ENCODE data around the gene PRKCA. TPM values are rescaled to one million over a fixed set of nuclear protein-coding genes. Genes with fewer than 3 reads are reported as not detected.

Gene PRKCA
- total RNA-seq, 3 donors from 2014 or later: 5.1 to 10.5 (median 6.6) TPM

DNA sequence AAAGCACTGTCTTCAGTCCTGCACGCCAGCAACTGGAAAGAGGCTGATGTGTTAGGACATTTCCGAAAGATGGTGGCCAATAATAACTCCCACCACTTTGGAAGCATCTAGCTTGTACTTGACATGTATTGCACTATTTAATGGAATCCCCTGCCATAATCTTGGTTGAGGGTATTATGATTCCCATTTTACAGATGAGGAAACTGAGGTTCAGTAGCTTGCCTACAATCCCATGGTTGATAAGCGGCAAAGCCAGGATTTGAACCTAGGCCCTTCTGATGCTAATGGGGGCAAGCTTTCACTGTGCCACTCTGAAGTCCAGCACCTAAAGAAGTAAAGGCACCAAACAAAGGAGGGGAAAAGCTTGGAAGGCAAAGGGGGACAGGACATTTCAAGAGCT lies 540.5 kb downstream of the PRKCA start:
- no peaks in the 10 kb centered on the region for H3K4me1 ChIP-seq
- TF ChIP-seq, protein P1, sequence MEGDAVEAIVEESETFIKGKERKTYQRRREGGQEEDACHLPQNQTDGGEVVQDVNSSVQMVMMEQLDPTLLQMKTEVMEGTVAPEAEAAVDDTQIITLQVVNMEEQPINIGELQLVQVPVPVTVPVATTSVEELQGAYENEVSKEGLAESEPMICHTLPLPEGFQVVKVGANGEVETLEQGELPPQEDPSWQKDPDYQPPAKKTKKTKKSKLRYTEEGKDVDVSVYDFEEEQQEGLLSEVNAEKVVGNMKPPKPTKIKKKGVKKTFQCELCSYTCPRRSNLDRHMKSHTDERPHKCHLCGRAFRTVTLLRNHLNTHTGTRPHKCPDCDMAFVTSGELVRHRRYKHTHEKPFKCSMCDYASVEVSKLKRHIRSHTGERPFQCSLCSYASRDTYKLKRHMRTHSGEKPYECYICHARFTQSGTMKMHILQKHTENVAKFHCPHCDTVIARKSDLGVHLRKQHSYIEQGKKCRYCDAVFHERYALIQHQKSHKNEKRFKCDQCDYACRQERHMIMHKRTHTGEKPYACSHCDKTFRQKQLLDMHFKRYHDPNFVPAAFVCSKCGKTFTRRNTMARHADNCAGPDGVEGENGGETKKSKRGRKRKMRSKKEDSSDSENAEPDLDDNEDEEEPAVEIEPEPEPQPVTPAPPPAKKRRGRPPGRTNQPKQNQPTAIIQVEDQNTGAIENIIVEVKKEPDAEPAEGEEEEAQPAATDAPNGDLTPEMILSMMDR (IDR thresholded peaks at IDR 0.05): no peak
- TF ChIP-seq POLR2AphosphoS5 (IDR thresholded peaks at IDR 0.05) (no peak), POLR2A (IDR thresholded peaks at IDR 0.05) (no peak)
- no peak overlapping the region for H3K27ac ChIP-seq
- DNase-seq (ENCODE audit: low spot score in 2 of 2): no peak
- H3K36me3 ChIP-seq: no peaks in the 10 kb centered on the region
- H3K4me3 ChIP-seq: no peak overlapping the region
- H3K27me3 ChIP-seq: peaks cover 0 to 14% of the 10 kb centered on the region in 2 donors
- intact Hi-C loops (cut with DNase I; ENCODE audit: low total_unique reads): no loop called here
- H3K9me3 ChIP-seq: no peaks in the 10 kb centered on the region

DNA sequence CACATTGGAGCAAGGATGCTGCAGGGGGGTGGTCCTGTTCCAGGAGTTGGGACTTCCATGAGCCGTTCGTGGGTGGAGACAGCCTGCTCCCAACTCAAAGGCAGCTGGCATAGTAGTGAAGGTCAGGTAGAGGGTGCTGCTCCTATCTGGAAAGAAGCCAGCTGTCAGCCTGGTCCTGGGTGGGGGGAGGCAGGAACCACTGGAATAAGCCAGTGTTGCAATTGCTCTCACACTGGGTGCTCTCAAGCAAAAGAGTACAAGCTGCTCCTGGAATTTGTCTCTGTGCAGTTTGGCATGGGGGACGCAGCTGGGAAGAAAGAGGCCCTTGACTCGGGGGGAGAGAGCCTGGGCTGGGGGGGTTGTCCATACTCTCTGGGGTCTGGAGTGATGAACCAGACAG lies 541.2 kb downstream of the PRKCA start:
- Histone ChIP-seq H3K36me3 (no peaks in the 10 kb centered on the region), H3K4me1 (no peaks in the 10 kb centered on the region), H3K4me3 (no peak overlapping the region), H3K9me3 (no peaks in the 10 kb centered on the region), H3K27me3 (peaks cover 0 to 14% of the 10 kb centered on the region in 2 donors), H3K27ac (no peak overlapping the region)
- DNase-seq (ENCODE audit: low spot score in 2 of 2): no peak
- intact Hi-C loops (cut with DNase I; ENCODE audit: low total_unique reads): no loop called here
- TF ChIP-seq, protein P1 (IDR thresholded peaks at IDR 0.05): no peak
- TF ChIP-seq POLR2A (IDR thresholded peaks at IDR 0.05): no peak
- no peak for TF ChIP-seq POLR2AphosphoS5 (IDR thresholded peaks at IDR 0.05)

DNA sequence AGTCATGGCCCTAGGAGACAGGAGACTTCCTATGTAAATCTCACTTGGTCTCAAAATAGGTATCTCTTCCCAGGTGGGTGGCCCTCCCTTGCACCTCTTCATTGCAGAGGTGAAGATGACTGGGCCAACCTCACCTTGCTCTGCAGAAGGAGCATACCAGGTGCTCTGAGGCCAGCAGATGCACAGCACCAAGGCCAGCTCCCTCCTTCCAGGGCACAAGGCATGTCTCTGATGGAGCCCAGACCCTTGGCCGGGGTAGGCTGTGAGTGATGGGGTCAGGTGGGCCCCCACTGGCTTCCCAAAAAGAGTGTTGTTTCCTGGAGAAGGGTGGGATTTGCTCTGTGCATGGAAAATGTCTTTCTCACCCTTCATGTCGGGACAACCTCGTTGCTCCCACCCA lies 545.3 kb downstream of the PRKCA start:
- intact Hi-C loops (cut with DNase I; ENCODE audit: low total_unique reads): no loop called here
- H3K27me3 ChIP-seq: no peaks in the 10 kb centered on the region
- TF ChIP-seq, protein P1 (IDR thresholded peaks at IDR 0.05): no peak
- TF ChIP-seq POLR2AphosphoS5 (IDR thresholded peaks at IDR 0.05) (no peak), POLR2A (IDR thresholded peaks at IDR 0.05) (no peak)

DNA sequence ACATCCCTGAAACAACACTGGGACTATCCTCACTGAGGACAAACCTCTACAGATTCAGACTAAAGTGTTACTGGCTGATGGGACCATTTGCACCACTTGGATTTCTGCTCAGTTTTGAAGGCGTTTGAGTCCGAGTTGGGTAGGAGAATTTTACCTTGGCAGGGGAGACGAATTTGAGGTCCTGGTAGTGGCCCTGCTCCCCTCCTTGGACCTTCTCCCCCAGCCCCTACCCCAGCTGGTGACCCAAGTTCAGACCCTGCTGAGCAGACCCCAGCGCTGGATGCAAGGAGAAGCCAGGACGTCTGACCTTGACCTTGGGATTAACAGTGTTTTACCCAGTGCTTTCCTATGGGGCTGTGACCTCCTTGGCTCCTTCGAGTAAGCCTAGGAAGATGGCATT lies 546.1 kb downstream of the PRKCA start:
- Histone ChIP-seq H3K27ac (no peak overlapping the region), H3K27me3 (no peaks in the 10 kb centered on the region), H3K4me1 (no peaks in the 10 kb centered on the region), H3K4me3 (no peak overlapping the region), H3K36me3 (no peaks in the 10 kb centered on the region), H3K9me3 (no peaks in the 10 kb centered on the region)
- no peak for DNase-seq (ENCODE audit: low spot score in 2 of 2)
- TF ChIP-seq, protein P1 (IDR thresholded peaks at IDR 0.05): no peak
- no peak for TF ChIP-seq POLR2A (IDR thresholded peaks at IDR 0.05)
- no peak for TF ChIP-seq POLR2AphosphoS5 (IDR thresholded peaks at IDR 0.05)
- intact Hi-C loops (cut with DNase I; ENCODE audit: low total_unique reads): no loop called here

More for the DNA sequence above, 545.3 kb downstream of the PRKCA start:
- no peaks in the 10 kb centered on the region for H3K9me3 ChIP-seq
- H3K27ac ChIP-seq: no peak overlapping the region
- H3K4me1 ChIP-seq: no peaks in the 10 kb centered on the region
- DNase-seq (ENCODE audit: low spot score in 2 of 2): no peak
- no peak overlapping the region for H3K4me3 ChIP-seq
- no peaks in the 10 kb centered on the region for H3K36me3 ChIP-seq

DNA sequence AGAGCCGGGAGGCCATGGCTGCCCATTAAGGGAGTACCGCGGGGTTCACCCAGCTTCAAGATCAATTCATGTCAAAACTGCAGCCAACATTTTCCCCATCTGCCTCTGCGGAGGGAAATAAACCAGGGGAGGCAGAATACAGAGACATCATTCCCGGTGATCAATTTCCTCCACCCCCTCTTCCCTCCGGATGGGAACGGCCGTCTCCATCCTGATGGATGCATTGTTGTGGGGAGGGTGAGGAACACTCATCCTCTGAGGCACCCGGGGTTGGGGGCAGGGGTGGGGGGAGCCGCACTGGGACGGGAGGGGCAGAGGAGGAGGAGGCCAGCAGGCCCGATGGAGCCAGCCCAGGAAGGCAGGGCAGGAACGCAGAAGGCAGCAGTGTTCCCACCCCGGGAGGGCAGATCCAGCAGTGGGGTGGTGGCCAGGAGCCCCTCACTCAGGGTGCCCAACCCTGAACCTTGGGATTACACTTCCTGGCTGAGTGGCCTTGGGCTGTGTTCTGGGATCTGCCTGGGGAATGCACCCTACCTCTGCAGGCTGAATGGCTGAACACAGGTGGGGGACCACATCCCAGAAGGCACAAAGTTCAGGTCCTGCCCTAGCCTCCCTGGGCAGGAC lies 546.7 kb downstream of the PRKCA start:
- no peaks in the 10 kb centered on the region for H3K27me3 ChIP-seq
- H3K9me3 ChIP-seq: no peaks in the 10 kb centered on the region
- intact Hi-C loops (cut with DNase I; ENCODE audit: low total_unique reads): no loop called here
- H3K4me1 ChIP-seq: no peaks in the 10 kb centered on the region
- TF ChIP-seq POLR2A (IDR thresholded peaks at IDR 0.05) (no peak), POLR2AphosphoS5 (IDR thresholded peaks at IDR 0.05) (no peak)
- TF ChIP-seq, protein P1 (IDR thresholded peaks at IDR 0.05): no peak
- no peak overlapping the region for H3K4me3 ChIP-seq
- no peak for DNase-seq (ENCODE audit: low spot score in 2 of 2)
- H3K36me3 ChIP-seq: no peaks in the 10 kb centered on the region
- H3K27ac ChIP-seq: no peak overlapping the region
